Cardiac fibroblast (primary cell): ENCODE measurements around the gene NEO1.

ENCODE experiments used
- DNase-seq, 2 donors: peaks; one replicate each; pipeline versions ENCODE4 v3.0.0 to v3.0.0-alpha.2; 2010; ENCODE audit warnings: low read depth in 2 of 2
- H3K4me3 ChIP-seq, 2 donors: replicated peaks in 1 of 2; 1 replicate in 1 of 2; 2 replicates in 1 of 2; pipeline ENCODE4 v1.5.1; 2011; ENCODE audit warnings: low read depth in 2 of 2, low read length in 2 of 2, mild to moderate bottlenecking in 2 of 2, moderate library complexity in 1 of 2
- CTCF ChIP-seq: IDR thresholded peaks from one replicate; pipeline ENCODE4 v1.5.1; 2011; ENCODE audit warnings: low read depth, mild to moderate bottlenecking, low read length, inconsistent platforms

NEO1 gene

DNA sequence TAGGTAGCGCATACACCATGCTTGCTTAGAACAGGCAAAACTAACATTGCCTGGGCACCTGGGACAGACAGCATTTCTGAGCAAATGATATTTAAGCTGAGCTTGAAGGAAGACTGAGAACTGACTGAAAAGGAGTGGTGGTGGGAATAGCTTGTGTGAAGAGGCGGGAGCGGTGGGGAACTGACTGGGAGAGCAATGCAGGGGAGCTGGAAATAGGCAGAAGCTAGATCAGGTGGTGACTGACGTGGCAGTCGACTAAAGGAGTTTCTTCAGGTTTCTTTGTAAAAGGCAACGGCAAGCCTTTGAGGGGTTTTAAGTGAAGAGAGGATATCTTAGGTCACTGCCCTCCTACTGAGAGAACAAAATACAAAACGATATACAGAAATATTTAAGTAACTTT is 61.8 kb downstream of the NEO1 start:
- no peak for DNase-seq
- TF ChIP-seq CTCF: no peak
- no peak overlapping the region for H3K4me3 ChIP-seq

DNA sequence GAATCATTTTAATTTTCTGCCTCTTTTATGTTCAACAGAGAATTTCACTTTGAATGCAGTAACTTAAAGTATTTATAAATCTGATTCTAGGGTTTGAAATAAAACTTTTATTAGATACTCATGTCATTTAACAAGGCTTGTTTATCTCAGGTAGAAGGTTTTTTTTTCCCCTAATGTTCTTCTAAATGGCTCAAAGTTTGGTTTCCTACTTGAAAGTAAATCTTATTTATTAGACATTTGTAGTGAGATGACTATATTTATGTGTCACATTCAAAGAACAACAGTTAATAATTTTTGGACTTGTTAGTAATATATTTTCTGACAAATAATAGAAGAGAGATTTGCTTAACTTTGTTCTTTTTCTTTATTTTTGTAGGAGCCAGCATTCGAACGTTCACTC is 63.9 kb downstream of the NEO1 start:
- TF ChIP-seq CTCF: no peak
- no peak overlapping the region for H3K4me3 ChIP-seq
- no peak for DNase-seq

DNA sequence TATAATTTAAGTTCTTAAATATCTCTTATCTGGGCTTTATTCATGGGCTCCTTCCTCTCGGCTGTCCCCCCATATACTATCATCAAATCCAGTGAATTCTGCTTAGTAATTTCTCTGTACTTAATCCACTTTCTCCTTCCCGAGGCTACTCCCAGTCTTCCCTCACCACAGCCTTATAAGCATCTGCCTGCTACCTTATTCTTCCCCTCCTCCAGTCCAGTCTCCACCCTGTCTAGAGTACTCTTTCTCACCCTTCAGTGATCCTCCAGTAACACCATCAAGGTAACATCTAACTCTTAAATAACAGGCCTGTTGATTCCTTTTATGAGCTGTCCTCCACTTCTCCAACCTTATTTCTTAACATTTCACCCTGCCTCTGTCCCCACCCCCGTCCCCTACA is 65.8 kb downstream of the NEO1 start:
- no peak for TF ChIP-seq CTCF
- no peak overlapping the region for H3K4me3 ChIP-seq
- DNase-seq: no peak

DNA sequence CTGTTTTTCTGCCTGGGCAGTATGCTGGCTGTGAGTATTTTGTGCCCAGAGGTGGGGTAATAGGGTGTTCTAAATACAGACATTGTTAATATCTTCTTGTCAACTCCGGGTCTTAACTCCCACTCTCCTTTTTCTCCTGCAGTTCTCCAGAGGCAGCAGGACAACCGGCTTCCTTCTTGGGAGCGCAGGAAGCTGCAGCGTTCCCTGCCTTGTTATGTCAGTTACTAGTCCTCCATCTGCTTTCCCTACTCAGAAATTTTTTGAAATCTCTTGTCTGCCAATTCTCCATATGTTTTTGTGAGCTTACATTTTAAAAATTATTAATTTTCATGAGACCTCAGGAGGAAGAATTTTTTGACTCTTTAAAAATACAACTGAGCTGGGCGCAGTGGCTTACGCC is 67.2 kb downstream of the NEO1 start:
- no peak for DNase-seq
- TF ChIP-seq CTCF: no peak
- H3K4me3 ChIP-seq: no peak overlapping the region

- H3K4me3 ChIP-seq: no peak overlapping the region
- TF ChIP-seq CTCF: no peak
- DNase-seq: no peak
Measured at GRCh38 chr15:73120269-73120668, 68.0 kb downstream of the NEO1 start.

DNA sequence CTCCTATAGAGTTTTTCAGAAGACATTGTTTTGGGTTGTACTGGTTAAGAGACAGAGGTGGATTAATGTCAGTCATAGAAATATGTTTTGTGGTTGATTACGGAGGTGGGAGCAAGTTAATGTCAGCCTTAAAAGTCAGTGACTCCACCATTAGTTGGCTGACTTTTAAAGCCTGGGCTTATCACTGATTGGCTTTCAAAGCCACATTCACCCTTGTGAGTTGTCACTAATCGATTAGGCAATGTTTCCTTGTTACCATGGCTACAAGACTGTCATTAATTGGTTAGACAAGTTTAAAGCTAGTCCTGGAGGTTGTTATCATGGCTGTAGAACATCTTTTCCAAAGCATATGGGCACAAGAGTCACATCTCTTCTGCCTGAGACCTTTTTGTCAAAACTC is 73.0 kb downstream of the NEO1 start:
- no peak for DNase-seq
- no peak for TF ChIP-seq CTCF
- no peak overlapping the region for H3K4me3 ChIP-seq

- DNase-seq: peak; percentile 44 to 47
- H3K4me3 ChIP-seq: no peak overlapping the region
- peak; percentile 85 for TF ChIP-seq CTCF
Measured at GRCh38 chr15:73127302-73127936, 75.2 kb downstream of the NEO1 start.
